Activated CD4-positive, alpha-beta T cell treated with anti-CD3 and anti-CD28 coated beads, Interleukin-2, amount 50 U/mL, for 16 hours (primary cell): ENCODE data around the gene ANXA4.
A peak's percentile ranks its signal among the peaks of the same experiment; 100 is the strongest.
"Not testable (repeated sequence)": the region's sequence is repeated elsewhere in the genome, so short reads cannot be mapped to it uniquely, and the experiment has no call there.

Experiments
- DNase-seq: peaks from one replicate; pipeline ENCODE4 v3.0.0-alpha.2; 2020

Gene ANXA4

DNA sequence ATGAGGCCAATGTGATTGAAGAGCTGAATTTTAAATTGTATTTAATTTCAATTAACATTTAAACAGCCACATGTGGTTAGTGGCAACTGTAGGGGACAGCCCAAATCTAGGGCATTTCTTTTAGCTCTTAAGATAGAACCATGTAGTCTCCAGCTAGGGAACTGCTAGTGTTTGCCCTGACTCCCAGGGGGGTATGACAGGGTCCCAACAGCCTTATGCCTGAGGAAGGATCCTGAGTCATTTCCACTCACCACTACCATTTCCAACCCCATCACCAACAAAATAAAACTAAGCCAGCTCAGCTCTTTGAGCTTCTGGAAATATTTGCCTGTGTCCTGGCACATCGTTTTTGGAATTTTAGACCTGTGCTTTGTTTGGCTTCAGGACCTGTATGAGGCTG, 73.8 kb downstream of the ANXA4 start:
- no peak for DNase-seq

- peak; percentile 89 for DNase-seq
These were observed 75.1 kb downstream of the ANXA4 start for GRCh38 chr2:69816923-69817542.

- DNase-seq: no peak
These were observed 76.0 kb downstream of the ANXA4 start for GRCh38 chr2:69817729-69818501.

DNA sequence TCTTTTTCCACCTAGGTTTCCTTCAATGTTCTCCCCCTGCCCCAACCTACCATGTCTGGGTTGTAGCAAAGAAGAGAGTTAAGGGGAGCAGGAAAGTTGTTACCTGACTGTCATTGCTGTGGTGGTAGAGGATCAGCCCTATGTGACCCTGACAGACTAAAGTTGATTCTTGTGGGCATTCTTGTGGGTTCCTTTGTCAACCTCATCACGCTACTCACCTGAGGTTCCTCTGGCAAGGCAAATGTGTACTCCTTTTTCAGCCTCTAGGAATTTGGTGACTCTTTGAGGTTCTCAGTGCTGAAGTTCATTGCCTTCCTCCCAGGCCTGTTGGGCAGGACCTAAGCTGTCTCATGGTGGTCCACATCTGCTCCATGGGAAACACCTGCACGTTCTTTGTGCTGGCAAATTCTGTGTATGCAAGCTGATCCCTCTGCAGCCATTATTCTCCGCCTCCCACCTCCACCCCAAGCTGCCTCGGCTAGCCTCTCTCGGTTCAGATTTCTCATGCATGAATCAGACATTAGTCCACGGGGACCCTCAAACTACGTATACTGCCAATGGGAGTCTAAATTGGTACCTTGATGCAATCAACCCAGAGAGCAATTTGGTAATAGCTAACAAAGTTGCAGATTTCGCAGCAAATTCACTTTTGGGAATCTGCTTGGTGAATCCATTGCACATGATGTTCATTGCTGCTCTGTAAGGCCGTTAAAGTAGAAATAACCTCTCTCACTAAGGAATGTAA, 86.0 kb downstream of the ANXA4 start:
- no peak for DNase-seq

DNA sequence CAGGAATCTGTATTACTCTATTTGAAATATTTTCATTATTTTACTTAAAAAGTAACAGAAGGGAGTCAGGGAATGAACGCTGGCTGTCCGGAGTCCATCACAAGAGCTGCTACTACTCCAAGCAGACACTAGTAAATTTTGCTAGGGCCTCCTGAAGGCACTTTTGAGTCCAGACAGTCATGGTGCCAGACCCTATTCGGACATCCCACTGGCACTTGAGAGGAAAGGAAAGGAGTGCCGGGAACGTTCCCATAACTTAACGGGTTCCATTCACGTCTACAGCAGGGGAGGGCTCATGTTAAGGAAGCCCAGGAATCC, 87.0 kb downstream of the ANXA4 start:
- DNase-seq: no peak

DNA sequence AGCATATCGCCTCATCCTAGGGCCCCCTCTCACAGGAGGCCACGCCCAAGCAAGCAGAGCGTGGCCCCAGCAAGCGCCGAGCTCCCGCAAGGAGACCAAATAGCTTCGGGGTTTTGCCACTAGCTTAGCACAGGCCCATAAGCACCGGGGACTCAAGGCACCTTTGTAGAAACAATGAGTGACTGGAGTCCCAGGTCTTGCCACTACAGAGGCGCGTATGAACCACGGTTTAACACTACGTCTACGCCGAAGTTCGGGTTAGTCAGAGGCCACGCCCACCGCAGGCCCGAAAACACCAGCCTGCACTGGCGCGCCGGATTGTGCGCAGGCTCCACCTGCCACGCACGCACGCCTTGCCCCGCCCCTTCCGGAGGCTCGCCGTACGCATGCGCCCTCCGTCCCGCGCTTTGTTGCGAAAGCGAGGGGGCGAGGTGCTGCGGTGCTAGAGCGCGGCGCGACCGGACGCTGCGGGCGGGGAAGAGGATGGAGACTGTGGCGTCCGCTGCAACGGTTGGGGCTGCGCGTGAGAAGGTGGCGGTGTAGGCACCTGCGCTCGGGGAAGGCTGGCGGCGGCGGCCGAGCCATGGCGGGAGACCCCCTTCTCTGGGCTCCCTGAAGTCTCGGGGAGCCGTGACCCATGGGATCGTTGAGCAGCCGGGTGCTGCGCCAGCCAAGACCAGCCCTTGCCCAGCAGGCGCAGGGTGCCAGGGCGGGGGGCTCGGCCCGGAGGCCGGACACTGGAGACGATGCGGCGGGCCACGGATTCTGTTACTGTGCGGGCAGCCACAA, 87.5 kb downstream of the ANXA4 start, which contains the start of gene GMCL1:
GMCL1 (plus strand) TSS at position 405 of the 789 bp plus-strand sequence; CDS start at position 638, 233 bp downstream.
- peak; percentile 98 for DNase-seq

GRCh38 chr2:69830045-69830905, 88.3 kb downstream of the ANXA4 start:
- DNase-seq: peak; percentile 46

GRCh38 chr2:69830906-69831241, 88.9 kb downstream of the ANXA4 start:
- not testable (repeated sequence) for DNase-seq

DNA sequence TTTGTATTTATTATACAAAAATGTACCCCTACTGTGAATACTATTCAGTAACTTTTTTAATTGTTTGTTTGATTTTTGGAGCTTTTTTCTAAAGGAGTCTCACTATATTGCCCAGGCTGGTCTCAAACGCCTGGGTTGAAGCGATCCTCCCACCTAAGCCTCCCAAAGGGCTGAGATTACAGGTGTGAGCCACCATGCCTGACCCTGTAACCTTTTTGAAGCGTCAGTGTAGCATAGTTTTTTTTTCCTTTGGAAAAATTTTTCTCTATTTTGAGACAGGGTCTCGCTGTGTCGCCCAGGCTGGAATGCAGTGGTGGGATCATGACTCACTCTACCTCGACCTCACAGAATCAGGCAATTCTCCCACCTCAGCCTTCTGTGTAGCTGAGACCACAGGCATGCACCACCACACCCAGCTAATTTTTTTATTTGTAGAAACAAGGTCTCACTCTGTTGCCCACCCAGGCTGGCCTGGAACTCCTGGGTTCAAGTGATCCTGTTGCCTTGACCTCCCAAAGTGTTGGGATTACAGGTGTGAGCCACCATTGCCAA, 89.5 kb downstream of the ANXA4 start:
- no peak for DNase-seq

GRCh38 chr2:69833752-69834151, 91.8 kb downstream of the ANXA4 start:
- no peak for DNase-seq

DNA sequence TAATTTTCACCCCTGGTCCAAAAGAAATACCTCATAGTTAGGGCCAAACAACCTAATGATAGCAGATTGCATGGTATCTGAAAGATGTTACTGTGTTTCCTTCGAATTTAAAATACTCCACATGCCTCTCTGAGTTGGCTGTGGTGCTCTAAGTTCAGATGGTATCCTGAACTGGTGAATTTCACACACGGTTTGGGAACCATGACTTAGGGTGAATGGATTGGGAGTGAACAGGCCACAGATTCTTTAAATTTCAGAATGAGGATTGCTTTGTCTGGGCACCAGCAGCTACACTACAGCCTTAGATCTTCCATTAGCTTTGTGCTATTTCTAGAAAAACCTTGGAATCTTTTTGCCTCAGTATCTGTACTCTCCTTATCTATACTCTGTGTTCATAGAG, 93.7 kb downstream of the ANXA4 start:
- DNase-seq: no peak

- peak; percentile 7 for DNase-seq
These were observed 94.4 kb downstream of the ANXA4 start for GRCh38 chr2:69836316-69836715.

GRCh38 chr2:69837533-69837932, 95.6 kb downstream of the ANXA4 start:
- peak; percentile 28 for DNase-seq

- DNase-seq: no peak
These were observed 102.1 kb downstream of the ANXA4 start for GRCh38 chr2:69843993-69844392.

DNA sequence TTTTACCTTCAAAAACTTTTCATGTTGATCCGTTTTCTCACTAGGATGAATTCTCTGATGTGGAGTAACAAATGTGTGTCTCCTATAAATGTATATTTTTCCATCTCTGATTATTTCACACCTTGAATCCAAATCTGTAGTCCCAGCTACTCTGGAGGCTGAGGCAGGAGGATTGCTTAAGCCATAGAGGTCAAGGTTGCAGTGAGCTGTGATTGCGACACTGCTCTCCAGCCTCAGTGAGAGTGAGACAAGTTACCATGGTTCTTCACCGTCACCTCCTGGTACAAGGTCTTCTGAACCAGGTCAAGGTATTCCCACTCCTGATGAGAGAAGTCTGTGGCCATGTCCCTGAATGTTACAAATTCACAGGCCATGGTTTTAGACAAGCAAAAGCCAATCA, 102.6 kb downstream of the ANXA4 start:
- no peak for DNase-seq

- DNase-seq: no peak
These were observed 104.5 kb downstream of the ANXA4 start for GRCh38 chr2:69846182-69847067.

- DNase-seq: no peak
These were observed 105.3 kb downstream of the ANXA4 start for GRCh38 chr2:69847068-69847828.

DNA sequence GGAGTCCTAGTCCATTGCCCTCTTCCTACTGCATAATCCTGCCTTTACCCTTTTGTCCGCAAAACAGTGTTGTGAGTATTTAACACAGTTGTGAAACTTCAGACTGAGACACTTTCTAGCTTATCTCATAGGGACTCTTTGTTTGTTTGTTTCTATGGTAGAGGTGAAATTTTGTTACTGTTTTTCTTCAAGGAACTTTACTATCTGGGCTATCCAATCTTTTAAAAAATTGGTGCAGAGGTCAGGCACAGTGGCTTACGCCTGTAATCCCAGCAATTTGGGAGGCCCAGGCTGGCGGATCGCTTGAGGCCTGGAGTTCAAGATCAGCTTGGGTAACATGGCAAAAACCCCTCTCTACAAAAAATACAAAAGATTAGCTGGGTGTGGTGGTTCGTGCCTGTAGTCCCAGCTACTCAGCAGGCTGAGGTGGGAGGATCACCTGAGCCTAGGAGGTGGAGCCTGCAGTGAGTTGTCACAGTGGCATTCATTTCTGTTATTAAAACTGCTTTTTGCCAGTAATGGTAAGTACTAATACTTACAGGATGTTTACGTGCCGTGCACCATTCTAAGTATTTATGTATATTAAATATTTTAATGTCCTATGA, 106.4 kb downstream of the ANXA4 start:
- no peak for DNase-seq

- no peak for DNase-seq
These were observed 116.3 kb downstream of the ANXA4 start for GRCh38 chr2:69858261-69858660.

- no peak for DNase-seq
These were observed 121.4 kb downstream of the ANXA4 start for GRCh38 chr2:69863298-69863697.
